SKM-1 treated with dmso at 0.1 percent for 144 hours (cell line): ENCODE measurements around the gene ERVV-1.
"Not testable (repeated sequence)": the region's sequence is repeated elsewhere in the genome, so short reads cannot be mapped to it uniquely, and the experiment has no call there.

Experiments used
- DNase-seq: peaks from one replicate; lab custom pipeline; 2025; ENCODE audit not compliant: unreplicated experiment; lab: John Stamatoyannopoulos, UW

Gene ERVV-1

GRCh38 chr19:53013621-53014020 lies at the start of gene ERVV-1:
TSS of gene ERVV-1 (plus strand) at chr19:53013921. CDS start at chr19:53014091, 170 bp downstream.
- no peak for DNase-seq

- no peak for DNase-seq
Measured at GRCh38 chr19:52967772-52968171, 45.9 kb upstream of the ERVV-1 start.

- DNase-seq, result no peak
Measured at GRCh38 chr19:52981329-52981728, 32.4 kb upstream of the ERVV-1 start.

- not testable (repeated sequence) for DNase-seq
Measured at GRCh38 chr19:52983167-52983566, 30.6 kb upstream of the ERVV-1 start.

- no peak for DNase-seq
Measured at GRCh38 chr19:52987221-52987620, 26.5 kb upstream of the ERVV-1 start.

- DNase-seq, result no peak
Measured at GRCh38 chr19:52988506-52988905, 25.2 kb upstream of the ERVV-1 start.

GRCh38 chr19:52990759-52991418 lies 22.8 kb upstream of the ERVV-1 start:
- DNase-seq, result no peak

- no peak for DNase-seq
Measured at GRCh38 chr19:52991484-52991883, 22.2 kb upstream of the ERVV-1 start.

GRCh38 chr19:52992109-52993004 lies 21.4 kb upstream of the ERVV-1 start:
- no peak for DNase-seq

- DNase-seq, result peak; percentile 16
Measured at GRCh38 chr19:52993342-52994178, 20.2 kb upstream of the ERVV-1 start.

- no peak for DNase-seq
Measured at GRCh38 chr19:52995711-52996110, 18.0 kb upstream of the ERVV-1 start.

- DNase-seq, result no peak
Measured at GRCh38 chr19:52997975-52998374, 15.7 kb upstream of the ERVV-1 start.

- DNase-seq, result no peak
Measured at GRCh38 chr19:53002479-53002878, 11.2 kb upstream of the ERVV-1 start.

GRCh38 chr19:53004242-53004641 lies 9.5 kb upstream of the ERVV-1 start:
- no peak for DNase-seq

- DNase-seq, result no peak
Measured at GRCh38 chr19:53007200-53007599, 6.5 kb upstream of the ERVV-1 start.

GRCh38 chr19:53007606-53008005 lies 6.1 kb upstream of the ERVV-1 start:
- no peak for DNase-seq

- DNase-seq, result no peak
Measured at GRCh38 chr19:53008061-53008778, 5.5 kb upstream of the ERVV-1 start.

- no peak for DNase-seq
Measured at GRCh38 chr19:53010494-53010893, 3.2 kb upstream of the ERVV-1 start.

- DNase-seq, result no peak
Measured at GRCh38 chr19:53012006-53012405, 1.7 kb upstream of the ERVV-1 start.

- no peak for DNase-seq
Measured at GRCh38 chr19:53015159-53015558, 1.4 kb downstream of the ERVV-1 start.

- DNase-seq, result no peak
Measured at GRCh38 chr19:53015730-53016129, 2.0 kb downstream of the ERVV-1 start.
